GM18502 (cell line): ENCODE data around the gene CADM1.
A peak's percentile ranks its signal among the peaks of the same experiment; 100 is the strongest.

Source experiments
- ATAC-seq: cut with Tn5 transposase; IDR thresholded peaks from one replicate; pipeline ENCODE4 v1.9.1; 2021; ENCODE audit warnings: mild to moderate bottlenecking; ENCODE audit not compliant: unreplicated experiment, poor library complexity

The CADM1 gene

GRCh38 chr11:115141231-115142114, 362.7 kb downstream of the CADM1 start:
- no peak for ATAC-seq

- no peak for ATAC-seq
Observed at GRCh38 chr11:115135936-115136335, 368.3 kb downstream of the CADM1 start.

GRCh38 chr11:115134926-115135325, 369.3 kb downstream of the CADM1 start:
- no peak for ATAC-seq

GRCh38 chr11:115133475-115134209, 370.6 kb downstream of the CADM1 start:
- ATAC-seq: no peak

GRCh38 chr11:115132436-115133228, 371.6 kb downstream of the CADM1 start:
- ATAC-seq: no peak

GRCh38 chr11:115129473-115130289, 374.5 kb downstream of the CADM1 start:
- no peak for ATAC-seq

GRCh38 chr11:115128226-115128625, 376.0 kb downstream of the CADM1 start:
- no peak for ATAC-seq

GRCh38 chr11:115127790-115128189, 376.4 kb downstream of the CADM1 start:
- ATAC-seq: no peak

- peak; percentile 90 for ATAC-seq
Observed at GRCh38 chr11:115126515-115127208, 377.6 kb downstream of the CADM1 start.

- peak; percentile 29 for ATAC-seq
Observed at GRCh38 chr11:115126092-115126491, 378.1 kb downstream of the CADM1 start.

GRCh38 chr11:115124786-115125185, 379.4 kb downstream of the CADM1 start:
- no peak for ATAC-seq

GRCh38 chr11:115123641-115124040, 380.6 kb downstream of the CADM1 start:
- no peak for ATAC-seq

- ATAC-seq: no peak
Observed at GRCh38 chr11:115122274-115122673, 381.9 kb downstream of the CADM1 start.
